Peyer's patch (tissue), 4 donors: Measurements from ENCODE around the gene LARP4B. TPM values are rescaled to one million over a fixed set of nuclear protein-coding genes. Genes with fewer than 3 reads are reported as not detected.

Experiments used
- DNase-seq, 3 donors: peaks; one replicate each; pipeline ENCODE4 v3.0.0-alpha.2; 2017 to 2019
- H3K27ac ChIP-seq, 4 donors: fragments of 200-600 bp; sonication (generic); one replicate each; pipeline ENCODE4 v1.5.1; 2016 to 2019
- H3K27me3 ChIP-seq, 2 donors: fragments of 200-600 bp; sonication (generic); one replicate each; pipeline ENCODE4 v1.5.1; 2019
- H3K36me3 ChIP-seq, 3 donors: fragments of 200-600 bp; sonication (generic); one replicate each; pipeline ENCODE4 v1.5.1; 2016 to 2019
- H3K4me1 ChIP-seq, 4 donors: fragments of 200-600 bp; sonication (generic); one replicate each; pipeline ENCODE4 v1.5.1; 2016 to 2019
- H3K4me3 ChIP-seq, 4 donors: fragments of 200-600 bp; sonication (generic); 1 replicate in 3 of 4; 2 replicates in 1 of 4; pipeline ENCODE4 v1.5.1; 2016 to 2019; ENCODE audit warnings: mild to moderate bottlenecking in 1 of 4
- H3K9me3 ChIP-seq, 4 donors: fragments of 200-600 bp; sonication (generic); one replicate each; pipeline ENCODE4 v1.5.1; 2016 to 2019; ENCODE audit warnings: mild to moderate bottlenecking in 1 of 4
- CTCF ChIP-seq, 6 experiments: fragments of 450-650 bp in 4 of 6; fragments of 200-600 bp in 2 of 6; sonication (generic) in 1 of 6; IDR thresholded peaks; one replicate each; pipeline ENCODE4 v1.5.1; 2017 to 2019; ENCODE audit warnings: antibody characterized with exemption in 6 of 6, mild to moderate bottlenecking in 3 of 6, moderate library complexity in 1 of 6
- POLR2A ChIP-seq, 2 donors: fragments of 450-650 bp; IDR thresholded peaks; one replicate each; pipeline ENCODE4 v1.5.1; 2017; ENCODE audit warnings: antibody characterized with exemption in 2 of 2, mild to moderate bottlenecking in 2 of 2, moderate library complexity in 2 of 2
- total RNA-seq, 4 donors: library from RNA; depleted of rRNA; stranded (reverse); fragments of >200 nt; gene quantifications; one replicate each; pipeline ENCODE4 v1.1.0, GENCODE V29; 2016

Gene LARP4B
- total RNA-seq, 4 donors from 2014 or later, result 77.2 to 106 (median 93.3) TPM

DNA sequence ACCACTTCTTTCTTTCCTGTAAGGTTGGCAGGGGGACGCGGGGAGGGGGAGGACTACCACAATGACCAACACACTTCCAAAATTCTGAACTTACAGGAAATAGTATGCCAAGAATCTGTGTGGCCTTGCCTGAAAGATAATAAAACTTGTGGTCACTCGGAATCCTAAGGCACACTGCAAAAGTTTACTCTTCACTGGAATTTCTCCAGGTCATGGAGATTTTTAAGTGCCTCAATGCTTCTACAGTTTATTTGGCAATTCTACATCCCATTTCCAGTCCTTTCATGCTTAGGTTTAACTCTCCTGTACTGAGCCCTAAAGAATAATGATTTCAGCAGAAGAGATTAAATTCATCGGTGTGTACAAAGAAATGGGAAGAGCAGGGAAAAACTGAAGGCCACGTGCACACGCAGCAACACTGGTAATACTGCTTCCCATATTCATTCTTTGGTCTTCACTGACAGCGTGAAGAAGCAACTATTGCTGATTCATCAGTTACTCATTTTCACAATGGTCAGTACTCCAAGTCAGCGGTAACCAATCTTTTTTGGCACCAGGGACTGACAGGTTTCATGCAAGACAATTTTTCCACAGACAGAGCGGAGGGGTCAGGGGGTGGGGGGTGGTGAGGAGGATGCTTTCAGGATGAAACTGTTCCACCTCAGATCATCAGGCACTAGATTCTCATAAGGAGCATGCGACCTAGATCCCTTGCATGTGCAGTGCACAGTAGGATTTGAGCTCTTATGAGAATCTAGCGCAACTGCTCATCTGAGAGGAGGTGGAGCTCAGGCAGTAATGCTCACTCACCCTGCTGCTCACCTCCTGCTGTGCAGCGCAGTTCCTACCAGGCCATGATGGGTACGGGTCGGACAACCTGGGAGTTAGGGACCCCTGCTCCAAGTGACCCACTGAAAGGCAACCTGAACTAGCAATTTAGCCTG, 9.8 kb downstream of the LARP4B start:
- Histone ChIP-seq H3K4me3 (no peak overlapping the region), H3K36me3 (no peaks in the 10 kb centered on the region), H3K4me1 (peaks cover 0 to 23% (median 0%) of the 10 kb centered on the region in 4 donors), H3K9me3 (no peaks in the 10 kb centered on the region), H3K27me3 (no peaks in the 10 kb centered on the region), H3K27ac (no peak overlapping the region)
- DNase-seq, result peak in 2 of 3 donors; percentile 12 to 19
- TF ChIP-seq CTCF (IDR thresholded peaks at IDR 0.05) (no peak), POLR2A (IDR thresholded peaks at IDR 0.05) (no peak)

DNA sequence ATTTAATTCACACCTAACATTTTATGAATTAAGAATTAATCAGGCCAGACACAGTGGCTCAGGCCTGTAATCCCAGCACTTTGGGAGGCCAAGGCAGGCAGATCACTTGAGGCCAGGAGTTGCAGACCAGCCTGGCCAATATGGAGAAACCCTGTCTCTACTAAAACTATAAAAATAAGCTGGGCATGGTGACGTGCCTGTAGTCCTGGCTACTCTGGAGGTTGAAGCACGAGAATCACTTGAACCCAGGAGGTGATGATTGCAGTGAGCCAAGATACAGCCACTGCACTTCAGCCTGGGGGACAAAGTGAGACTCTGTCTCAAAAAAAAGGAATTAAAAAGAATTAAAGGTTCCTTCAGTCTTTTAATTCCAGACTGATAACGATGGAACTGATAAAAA, 11.1 kb downstream of the LARP4B start:
- Histone ChIP-seq H3K9me3 (no peaks in the 10 kb centered on the region), H3K27me3 (no peaks in the 10 kb centered on the region), H3K4me3 (no peak overlapping the region), H3K4me1 (peaks cover 0 to 11% (median 0%) of the 10 kb centered on the region in 4 donors), H3K36me3 (no peaks in the 10 kb centered on the region), H3K27ac (no peak overlapping the region)
- TF ChIP-seq CTCF (IDR thresholded peaks at IDR 0.05) (no peak), POLR2A (IDR thresholded peaks at IDR 0.05) (no peak)
- peak in 1 of 3 donors; percentile 22 for DNase-seq

DNA sequence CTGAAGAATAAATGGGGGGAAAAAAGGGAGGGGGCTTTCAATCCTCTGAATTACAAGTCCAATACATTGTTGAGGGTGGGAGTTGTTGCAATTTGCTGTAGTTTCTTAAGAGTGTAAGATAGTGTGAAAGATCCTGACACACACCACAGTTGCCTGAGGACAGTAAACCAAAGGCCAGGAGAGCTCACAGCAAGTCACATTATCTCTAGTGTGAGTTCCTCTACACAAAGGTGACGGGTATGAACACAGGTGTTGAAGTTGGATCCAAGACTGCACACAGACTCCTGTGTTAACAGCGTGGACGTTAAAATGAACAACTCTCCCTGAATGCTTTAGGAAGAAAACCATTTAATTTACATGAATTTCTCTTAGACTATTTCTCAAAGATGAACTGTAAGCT, 12.0 kb downstream of the LARP4B start:
- Histone ChIP-seq H3K4me1 (peaks cover 0 to 4% (median 0%) of the 10 kb centered on the region in 4 donors), H3K36me3 (no peaks in the 10 kb centered on the region), H3K4me3 (no peak overlapping the region), H3K27ac (no peak overlapping the region), H3K27me3 (no peaks in the 10 kb centered on the region), H3K9me3 (no peaks in the 10 kb centered on the region)
- DNase-seq, result peak in 1 of 3 donors; percentile 19
- TF ChIP-seq CTCF (IDR thresholded peaks at IDR 0.05), result no peak
- no peak for TF ChIP-seq POLR2A (IDR thresholded peaks at IDR 0.05)

DNA sequence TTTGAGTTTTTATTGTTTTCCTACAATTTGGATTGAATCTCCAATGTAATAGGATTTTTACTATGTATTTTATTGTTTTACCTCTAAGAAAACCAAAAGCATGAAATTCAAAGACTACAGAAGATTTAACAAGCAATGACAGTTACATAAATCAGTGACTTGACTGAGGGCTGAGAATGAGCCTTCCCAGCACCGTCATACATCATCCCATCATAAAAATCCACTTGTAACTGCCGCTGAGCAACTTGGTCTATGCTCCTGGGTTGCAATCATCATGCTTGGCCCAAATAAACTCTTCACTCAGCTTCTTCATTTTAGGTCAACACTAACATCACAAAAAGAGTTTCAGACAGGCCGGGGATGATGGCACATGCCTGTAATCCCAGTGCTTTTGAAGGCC, 13.5 kb downstream of the LARP4B start:
- Histone ChIP-seq H3K9me3 (no peaks in the 10 kb centered on the region), H3K4me1 (no peaks in the 10 kb centered on the region), H3K4me3 (no peak overlapping the region), H3K36me3 (no peaks in the 10 kb centered on the region), H3K27me3 (no peaks in the 10 kb centered on the region), H3K27ac (no peak overlapping the region)
- TF ChIP-seq POLR2A (IDR thresholded peaks at IDR 0.05) (no peak), CTCF (IDR thresholded peaks at IDR 0.05) (no peak)
- no peak for DNase-seq

- Histone ChIP-seq H3K27me3 (no peaks in the 10 kb centered on the region), H3K4me3 (no peak overlapping the region), H3K36me3 (no peaks in the 10 kb centered on the region), H3K9me3 (no peaks in the 10 kb centered on the region), H3K4me1 (no peaks in the 10 kb centered on the region), H3K27ac (no peak overlapping the region)
- TF ChIP-seq CTCF (IDR thresholded peaks at IDR 0.05), result no peak
- TF ChIP-seq POLR2A (IDR thresholded peaks at IDR 0.05), result no peak
- no peak for DNase-seq
These were observed 14.1 kb downstream of the LARP4B start for GRCh38 chr10:917416-917720.
